GM18868 (cell line): ENCODE data around the gene ZNF571.

Experiments
- ATAC-seq: cut with Tn5 transposase; IDR thresholded peaks from one replicate; pipeline ENCODE4 v1.9.1; 2021; ENCODE audit warnings: mild to moderate bottlenecking, moderate library complexity; ENCODE audit not compliant: unreplicated experiment

The ZNF571 gene

GRCh38 chr19:37594304-37594981, at the start of gene ZNF571, which contains the start of gene ZNF540:
Gene ZNF571, minus strand, starts transcription at chr19:37594792. Its CDS starts 8,116 bp downstream, at chr19:37586676.
Gene ZNF540, plus strand, starts transcription at chr19:37594876. Its CDS starts 3,572 bp downstream, at chr19:37598448.
- ATAC-seq, result peak; percentile 94

- no peak for ATAC-seq
Measured at GRCh38 chr19:37635076-37636056, 40.8 kb upstream of the ZNF571 start.

GRCh38 chr19:37594982-37595382, 390 bp upstream of the ZNF571 start:
- ATAC-seq, result peak; percentile 34

GRCh38 chr19:37593996-37594303, 642 bp downstream of the ZNF571 start:
- no peak for ATAC-seq

- no peak for ATAC-seq
Measured at GRCh38 chr19:37583340-37583739, 11.3 kb downstream of the ZNF571 start.

- no peak for ATAC-seq
Measured at GRCh38 chr19:37572203-37572602, 22.4 kb downstream of the ZNF571 start.

- ATAC-seq, result no peak
Measured at GRCh38 chr19:37565370-37565669, 29.3 kb downstream of the ZNF571 start.

GRCh38 chr19:37564624-37565369, 29.8 kb downstream of the ZNF571 start:
- ATAC-seq, result no peak

GRCh38 chr19:37563518-37563917, 31.1 kb downstream of the ZNF571 start:
- no peak for ATAC-seq

- ATAC-seq, result peak; percentile 50
Measured at GRCh38 chr19:37551129-37551993, 43.2 kb downstream of the ZNF571 start.

- no peak for ATAC-seq
Measured at GRCh38 chr19:37537391-37537947, 57.1 kb downstream of the ZNF571 start.

GRCh38 chr19:37519890-37520289, 74.7 kb downstream of the ZNF571 start:
- ATAC-seq, result no peak
